ENCODE results near the gene FBF1.

FBF1 gene

DNA sequence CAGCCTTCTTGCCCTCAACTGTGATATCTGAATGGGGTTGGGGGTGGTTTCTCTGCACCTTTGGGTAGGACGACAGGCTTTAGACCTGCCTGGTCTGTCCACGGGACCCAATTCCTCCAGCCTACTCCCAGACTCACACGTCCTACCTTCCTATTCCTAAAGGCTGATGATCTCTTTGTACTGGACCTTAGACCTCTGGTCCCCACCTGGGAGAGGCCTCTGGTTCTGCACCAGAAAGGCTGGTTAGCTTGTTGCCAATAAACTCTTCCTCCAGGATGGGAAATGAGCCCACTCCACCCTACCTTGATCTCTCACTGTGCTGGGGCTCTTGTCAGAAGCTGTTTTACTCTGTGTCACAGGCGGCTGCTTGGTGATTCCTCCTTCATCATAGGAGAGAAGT lies 14.4 kb downstream of the FBF1 start:
- Histone ChIP-seq H3K27ac (no peak overlapping the region), H3K4me1 (no peaks in the 10 kb centered on the region), H3K9ac (no peak overlapping the region), H3K4me2 (ENCODE audit: low read length) (no peak overlapping the region), H3K27me3 (ENCODE audit: control insufficient read depth, insufficient read depth, low read length) (no peaks in the 10 kb centered on the region), H3K9me3 (ENCODE audit: control insufficient read depth, low read length) (no peaks in the 10 kb centered on the region), H3K79me2 (no peaks in the 10 kb centered on the region), H3K4me3 (ENCODE audit: low read depth, low read length) (no peak overlapping the region), H3K36me3 (ENCODE audit: control insufficient read depth, insufficient read depth, low read length) (no peaks in the 10 kb centered on the region), H2AFZ (no peak overlapping the region)
- TF ChIP-seq, protein P1, sequence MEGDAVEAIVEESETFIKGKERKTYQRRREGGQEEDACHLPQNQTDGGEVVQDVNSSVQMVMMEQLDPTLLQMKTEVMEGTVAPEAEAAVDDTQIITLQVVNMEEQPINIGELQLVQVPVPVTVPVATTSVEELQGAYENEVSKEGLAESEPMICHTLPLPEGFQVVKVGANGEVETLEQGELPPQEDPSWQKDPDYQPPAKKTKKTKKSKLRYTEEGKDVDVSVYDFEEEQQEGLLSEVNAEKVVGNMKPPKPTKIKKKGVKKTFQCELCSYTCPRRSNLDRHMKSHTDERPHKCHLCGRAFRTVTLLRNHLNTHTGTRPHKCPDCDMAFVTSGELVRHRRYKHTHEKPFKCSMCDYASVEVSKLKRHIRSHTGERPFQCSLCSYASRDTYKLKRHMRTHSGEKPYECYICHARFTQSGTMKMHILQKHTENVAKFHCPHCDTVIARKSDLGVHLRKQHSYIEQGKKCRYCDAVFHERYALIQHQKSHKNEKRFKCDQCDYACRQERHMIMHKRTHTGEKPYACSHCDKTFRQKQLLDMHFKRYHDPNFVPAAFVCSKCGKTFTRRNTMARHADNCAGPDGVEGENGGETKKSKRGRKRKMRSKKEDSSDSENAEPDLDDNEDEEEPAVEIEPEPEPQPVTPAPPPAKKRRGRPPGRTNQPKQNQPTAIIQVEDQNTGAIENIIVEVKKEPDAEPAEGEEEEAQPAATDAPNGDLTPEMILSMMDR (IDR thresholded peaks at IDR 0.05): no peak

DNA sequence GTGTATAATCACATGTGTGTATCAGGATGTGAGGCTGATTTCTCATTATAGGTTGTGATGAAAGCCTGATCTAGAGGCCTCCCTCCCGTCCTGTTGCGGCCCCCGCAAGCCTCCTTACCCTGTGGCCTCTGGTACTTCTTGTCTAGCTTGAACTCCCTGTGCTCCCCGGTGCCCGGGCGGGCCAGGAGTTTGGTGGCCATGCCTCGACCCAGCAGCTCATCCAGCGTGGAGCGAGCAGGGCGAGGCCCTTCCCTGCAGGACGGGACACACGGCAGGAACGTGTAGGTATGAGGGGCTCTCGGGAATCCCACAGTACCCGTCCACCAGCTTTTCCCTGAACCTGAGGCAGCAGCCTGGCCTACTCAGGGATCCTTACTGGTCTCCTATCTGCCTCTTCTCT lies 14.9 kb downstream of the FBF1 start:
- Histone ChIP-seq H3K4me1 (no peaks in the 10 kb centered on the region), H3K4me2 (ENCODE audit: low read length) (no peak overlapping the region), H3K9me3 (ENCODE audit: control insufficient read depth, low read length) (no peaks in the 10 kb centered on the region), H3K27me3 (ENCODE audit: control insufficient read depth, insufficient read depth, low read length) (no peaks in the 10 kb centered on the region), H3K4me3 (ENCODE audit: low read depth, low read length) (no peak overlapping the region), H3K27ac (no peak overlapping the region), H2AFZ (no peak overlapping the region), H3K9ac (no peak overlapping the region), H3K79me2 (no peaks in the 10 kb centered on the region), H3K36me3 (ENCODE audit: control insufficient read depth, insufficient read depth, low read length) (no peaks in the 10 kb centered on the region)
- TF ChIP-seq, protein P1 (IDR thresholded peaks at IDR 0.05): no peak

DNA sequence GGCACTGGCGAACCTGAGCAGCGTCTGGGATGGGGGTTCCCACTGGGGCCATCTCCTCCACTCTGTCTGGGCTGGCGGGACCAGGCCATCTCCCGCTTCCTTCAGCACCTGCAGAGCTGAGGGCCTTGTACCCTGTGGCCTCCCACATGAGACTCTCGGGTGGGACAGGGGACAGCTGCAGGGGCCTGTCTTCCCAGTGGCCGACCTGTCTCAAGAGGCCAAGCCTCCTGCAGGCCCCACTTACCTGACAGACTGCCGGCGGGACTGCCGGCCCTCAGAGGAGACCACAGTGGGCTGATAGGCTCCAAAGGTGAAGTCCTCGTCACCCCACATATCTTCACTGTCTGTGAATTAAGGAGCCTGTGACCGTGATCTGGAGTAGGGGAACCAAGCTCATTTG lies 15.7 kb downstream of the FBF1 start:
- Histone ChIP-seq H3K4me1 (no peaks in the 10 kb centered on the region), H3K9me3 (ENCODE audit: control insufficient read depth, low read length) (no peaks in the 10 kb centered on the region), H2AFZ (no peak overlapping the region), H3K4me2 (ENCODE audit: low read length) (no peak overlapping the region), H3K79me2 (no peaks in the 10 kb centered on the region), H3K36me3 (ENCODE audit: control insufficient read depth, insufficient read depth, low read length) (no peaks in the 10 kb centered on the region), H3K27ac (no peak overlapping the region), H3K9ac (no peak overlapping the region), H3K4me3 (ENCODE audit: low read depth, low read length) (no peak overlapping the region), H3K27me3 (ENCODE audit: control insufficient read depth, insufficient read depth, low read length) (no peaks in the 10 kb centered on the region)
- TF ChIP-seq, protein P1 (IDR thresholded peaks at IDR 0.05): no peak

DNA sequence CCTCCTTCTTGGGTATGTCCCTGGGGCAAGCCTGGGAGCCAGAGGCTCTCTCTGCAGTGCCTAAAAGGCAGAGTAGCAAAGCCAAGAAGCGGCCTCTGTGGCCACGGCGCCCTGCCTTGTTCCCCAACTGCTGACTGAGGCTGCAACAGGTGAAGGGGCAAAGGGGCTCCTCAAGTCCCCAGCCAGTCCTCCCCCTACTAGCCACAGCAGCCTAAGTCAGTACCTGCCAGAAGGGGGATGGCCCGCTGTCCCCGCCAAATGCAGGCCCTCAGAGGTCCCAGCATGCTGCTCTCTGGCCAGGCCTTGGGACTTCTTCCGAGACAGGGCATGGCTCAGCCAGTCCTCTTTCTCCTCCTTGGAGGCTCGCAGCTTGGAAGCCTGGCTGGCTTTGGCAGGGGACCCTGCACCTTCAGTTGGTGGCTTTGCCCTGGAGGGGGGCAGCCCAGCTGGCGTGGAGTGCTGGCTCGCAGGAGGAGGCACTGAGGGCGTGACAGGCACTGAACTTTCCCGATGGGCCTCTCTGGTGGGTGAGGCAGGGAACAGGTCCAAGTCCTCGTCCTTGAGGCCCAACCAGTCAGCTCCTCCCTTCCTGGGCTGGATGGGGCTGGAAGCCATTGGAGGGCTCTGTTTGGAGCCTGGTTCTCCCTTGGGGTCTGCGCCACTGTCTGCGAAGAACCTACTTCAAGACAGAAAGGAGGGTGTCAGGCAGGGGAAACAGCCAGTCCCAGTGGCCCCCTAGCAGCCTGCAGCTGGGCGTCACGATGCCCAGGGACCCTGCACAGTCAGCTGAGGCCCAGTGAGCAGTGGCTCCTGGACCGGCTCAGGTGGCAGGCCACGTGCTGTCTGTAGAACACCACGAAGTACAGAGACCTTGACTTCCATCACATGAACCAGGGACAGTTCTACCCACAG lies 17.6 kb downstream of the FBF1 start:
- Histone ChIP-seq H2AFZ (no peak overlapping the region), H3K27me3 (ENCODE audit: control insufficient read depth, insufficient read depth, low read length) (no peaks in the 10 kb centered on the region), H3K36me3 (ENCODE audit: control insufficient read depth, insufficient read depth, low read length) (no peaks in the 10 kb centered on the region), H3K27ac (no peak overlapping the region), H3K79me2 (no peaks in the 10 kb centered on the region), H3K4me2 (ENCODE audit: low read length) (no peak overlapping the region), H3K4me1 (no peaks in the 10 kb centered on the region), H3K9me3 (ENCODE audit: control insufficient read depth, low read length) (no peaks in the 10 kb centered on the region), H3K4me3 (ENCODE audit: low read depth, low read length) (no peak overlapping the region), H3K9ac (no peak overlapping the region)
- TF ChIP-seq, protein P1 (IDR thresholded peaks at IDR 0.05): no peak
